Neural progenitor cell (in vitro differentiated cells): ENCODE measurements around the gene PTPRC. TPM values are rescaled to one million over a fixed set of nuclear protein-coding genes. Genes with fewer than 3 reads are reported as not detected.

ENCODE experiments used
- DNase-seq: peaks from one replicate; pipeline ENCODE4 v3.0.0-alpha.2; 2016; ENCODE audit warnings: low spot score
- H2AFZ ChIP-seq: fragments of 200-600 bp; sonication (generic); replicated peaks from 2 replicates; pipeline ENCODE4 v1.6.1; 2016; ENCODE audit warnings: antibody characterized with exemption
- H3F3A ChIP-seq: fragments of 200-600 bp; sonication (generic); 2 replicates; pipeline ENCODE4 v1.6.1; 2016; ENCODE audit warnings: antibody characterized with exemption, low read depth
- H3K27ac ChIP-seq: fragments of 200-600 bp; sonication (generic); 2 replicates; pipeline ENCODE4 v1.5.1; 2016; ENCODE audit warnings: mild to moderate bottlenecking
- H3K27me3 ChIP-seq: fragments of 200-600 bp; sonication (generic); 2 replicates; pipeline ENCODE4 v1.6.1; 2016; ENCODE audit warnings: mild to moderate bottlenecking, moderate library complexity
- H3K36me3 ChIP-seq: fragments of 200-600 bp; sonication (generic); 2 replicates; pipeline ENCODE4 v1.5.1; 2016
- H3K4me1 ChIP-seq: fragments of 200-600 bp; sonication (generic); 2 replicates; pipeline ENCODE4 v1.6.1; 2016; ENCODE audit warnings: mixed run types
- H3K4me2 ChIP-seq: fragments of 200-600 bp; sonication (generic); 2 replicates; pipeline ENCODE4 v1.6.1; 2016
- H3K4me3 ChIP-seq: fragments of 200-600 bp; sonication (generic); 2 replicates; pipeline ENCODE4 v1.5.1; 2016
- H3K79me2 ChIP-seq: fragments of 200-600 bp; sonication (generic); 2 replicates; pipeline ENCODE4 v1.6.1; 2016; ENCODE audit warnings: low read depth
- H3K9ac ChIP-seq: fragments of 200-600 bp; sonication (generic); 2 replicates; pipeline ENCODE4 v1.6.1; 2016
- H3K9me3 ChIP-seq: fragments of 200-600 bp; sonication (generic); 2 replicates; pipeline ENCODE4 v1.5.1; 2016; ENCODE audit warnings: low read depth
- H4K20me1 ChIP-seq: fragments of 200-600 bp; sonication (generic); 2 replicates; pipeline ENCODE4 v1.6.1; 2016; ENCODE audit warnings: low read depth
- H3K27ac Mint-ChIP-seq: 3 replicates; pipeline ENCODE4 v1.8.0; 2021; ENCODE audit warnings: mixed read lengths
- H3K27me3 Mint-ChIP-seq: 2 replicates; pipeline ENCODE4 v1.8.0; 2022; ENCODE audit warnings: low read depth, mild to moderate bottlenecking, inconsistent platforms, moderate library complexity, mixed read lengths; ENCODE audit not compliant: insufficient read depth
- H3K36me3 Mint-ChIP-seq: 3 replicates; pipeline ENCODE4 v1.8.0; 2021; ENCODE audit warnings: mixed read lengths
- H3K4me1 Mint-ChIP-seq: 3 replicates; pipeline ENCODE4 v1.8.0; 2021; ENCODE audit warnings: mixed read lengths
- H3K4me3 Mint-ChIP-seq: 3 replicates; pipeline ENCODE4 v1.8.0; 2021; ENCODE audit warnings: mild to moderate bottlenecking, moderate library complexity, mixed read lengths
- H3K9me3 Mint-ChIP-seq: 3 replicates; pipeline ENCODE4 v1.8.0; 2020; ENCODE audit warnings: mixed read lengths
- EZH2 ChIP-seq: fragments of 200-600 bp; sonication (generic); IDR thresholded peaks from 2 replicates; pipeline ENCODE4 v1.6.1; 2017; ENCODE audit warnings: antibody characterized with exemption, mild to moderate bottlenecking, moderate library complexity
- EZH2phosphoT487 ChIP-seq: fragments of 200-600 bp; sonication (generic); IDR thresholded peaks from 2 replicates; pipeline ENCODE4 v1.6.1; 2017; ENCODE audit warnings: antibody characterized with exemption
- total RNA-seq: library from RNA; depleted of rRNA; stranded (reverse); fragments of >200 nt; gene quantifications from 2 replicates; pipeline ENCODE4 v1.2.3, GENCODE V29; 2015; ENCODE audit warnings: low replicate concordance
- TF ChIP-seq, protein P1 (sequence below): fragments of 200-600 bp; sonication (generic); IDR thresholded peaks from 2 replicates; pipeline ENCODE4 v1.5.1; 2017; ENCODE audit warnings: antibody characterized with exemption, mild to moderate bottlenecking

Gene PTPRC
- total RNA-seq, 1 donor from 2014 or later = not detected

DNA sequence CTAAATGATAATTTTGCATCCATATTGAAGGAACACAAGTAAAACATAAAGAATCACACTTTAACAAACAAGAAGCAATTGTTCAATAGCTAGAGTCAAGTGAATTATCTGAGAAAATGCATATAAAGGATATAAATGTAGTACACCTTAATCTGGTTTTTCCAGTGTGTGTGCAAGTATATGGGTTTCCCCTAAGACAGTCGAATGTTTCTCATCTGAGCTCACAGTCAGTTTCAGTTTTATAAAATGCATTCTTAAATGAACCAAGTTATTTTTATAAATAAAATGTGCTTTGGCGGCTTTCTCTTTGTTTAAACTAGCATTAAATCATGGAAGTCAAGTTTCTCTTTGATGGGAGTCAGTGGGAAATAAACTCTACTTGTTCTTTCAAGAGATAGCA, 125.9 kb downstream of the PTPRC start:
- H3K9ac ChIP-seq = no peak overlapping the region
- no peaks in the 10 kb centered on the region for H3K4me1 Mint-ChIP-seq
- no peaks in the 10 kb centered on the region for H3K9me3 Mint-ChIP-seq
- H4K20me1 ChIP-seq = no peaks in the 10 kb centered on the region
- TF ChIP-seq EZH2 (no peak), EZH2phosphoT487 (no peak)
- TF ChIP-seq, protein P1, sequence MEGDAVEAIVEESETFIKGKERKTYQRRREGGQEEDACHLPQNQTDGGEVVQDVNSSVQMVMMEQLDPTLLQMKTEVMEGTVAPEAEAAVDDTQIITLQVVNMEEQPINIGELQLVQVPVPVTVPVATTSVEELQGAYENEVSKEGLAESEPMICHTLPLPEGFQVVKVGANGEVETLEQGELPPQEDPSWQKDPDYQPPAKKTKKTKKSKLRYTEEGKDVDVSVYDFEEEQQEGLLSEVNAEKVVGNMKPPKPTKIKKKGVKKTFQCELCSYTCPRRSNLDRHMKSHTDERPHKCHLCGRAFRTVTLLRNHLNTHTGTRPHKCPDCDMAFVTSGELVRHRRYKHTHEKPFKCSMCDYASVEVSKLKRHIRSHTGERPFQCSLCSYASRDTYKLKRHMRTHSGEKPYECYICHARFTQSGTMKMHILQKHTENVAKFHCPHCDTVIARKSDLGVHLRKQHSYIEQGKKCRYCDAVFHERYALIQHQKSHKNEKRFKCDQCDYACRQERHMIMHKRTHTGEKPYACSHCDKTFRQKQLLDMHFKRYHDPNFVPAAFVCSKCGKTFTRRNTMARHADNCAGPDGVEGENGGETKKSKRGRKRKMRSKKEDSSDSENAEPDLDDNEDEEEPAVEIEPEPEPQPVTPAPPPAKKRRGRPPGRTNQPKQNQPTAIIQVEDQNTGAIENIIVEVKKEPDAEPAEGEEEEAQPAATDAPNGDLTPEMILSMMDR = no peak
- no peaks in the 10 kb centered on the region for H3K27me3 ChIP-seq
- H3K27me3 Mint-ChIP-seq = no peaks in the 10 kb centered on the region
- H3F3A ChIP-seq = no peaks in the 10 kb centered on the region
- H3K79me2 ChIP-seq = no peaks in the 10 kb centered on the region
- no peak overlapping the region for H2AFZ ChIP-seq
- no peaks in the 10 kb centered on the region for H3K36me3 ChIP-seq
- DNase-seq = no peak
- H3K9me3 ChIP-seq = no peaks in the 10 kb centered on the region
- no peak overlapping the region for H3K4me3 ChIP-seq
- H3K4me3 Mint-ChIP-seq = no peak overlapping the region
- H3K4me1 ChIP-seq = no peaks in the 10 kb centered on the region
- H3K27ac Mint-ChIP-seq = no peak overlapping the region
- no peaks in the 10 kb centered on the region for H3K36me3 Mint-ChIP-seq
- H3K27ac ChIP-seq = no peak overlapping the region
- no peak overlapping the region for H3K4me2 ChIP-seq

DNA sequence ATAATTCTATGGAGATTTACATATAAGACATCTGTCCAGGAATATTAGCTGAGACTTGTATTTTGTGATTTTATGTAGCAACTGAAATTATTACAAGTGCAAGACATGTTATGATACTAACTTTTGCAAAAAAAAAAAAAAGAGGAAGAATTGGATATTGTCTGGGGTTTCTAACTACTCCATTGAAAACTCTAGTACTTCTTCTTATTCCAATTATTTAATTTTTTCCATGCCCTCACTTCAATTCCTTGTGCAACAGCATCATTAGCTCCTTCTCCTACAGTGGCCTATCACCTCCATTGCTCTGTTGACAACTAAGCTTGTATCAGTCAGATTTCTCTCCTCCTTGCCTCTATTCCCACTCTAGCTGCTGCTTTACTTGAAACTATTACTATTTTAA, 126.6 kb downstream of the PTPRC start:
- Histone ChIP-seq H3K9ac (no peak overlapping the region), H3K27me3 (no peaks in the 10 kb centered on the region), H3K79me2 (no peaks in the 10 kb centered on the region), H3K4me2 (no peak overlapping the region), H3K4me3 (no peak overlapping the region), H3K4me1 (no peaks in the 10 kb centered on the region), H3K36me3 (no peaks in the 10 kb centered on the region), H3K27ac (no peak overlapping the region), H4K20me1 (no peaks in the 10 kb centered on the region), H2AFZ (no peak overlapping the region), H3F3A (no peaks in the 10 kb centered on the region), H3K9me3 (no peaks in the 10 kb centered on the region)
- DNase-seq = no peak
- TF ChIP-seq, protein P1 = no peak
- TF ChIP-seq EZH2 (no peak), EZH2phosphoT487 (no peak)
- Mint-ChIP-seq H3K4me3 (no peak overlapping the region), H3K9me3 (no peaks in the 10 kb centered on the region), H3K4me1 (no peaks in the 10 kb centered on the region), H3K27me3 (no peaks in the 10 kb centered on the region), H3K27ac (no peak overlapping the region), H3K36me3 (no peaks in the 10 kb centered on the region)

DNA sequence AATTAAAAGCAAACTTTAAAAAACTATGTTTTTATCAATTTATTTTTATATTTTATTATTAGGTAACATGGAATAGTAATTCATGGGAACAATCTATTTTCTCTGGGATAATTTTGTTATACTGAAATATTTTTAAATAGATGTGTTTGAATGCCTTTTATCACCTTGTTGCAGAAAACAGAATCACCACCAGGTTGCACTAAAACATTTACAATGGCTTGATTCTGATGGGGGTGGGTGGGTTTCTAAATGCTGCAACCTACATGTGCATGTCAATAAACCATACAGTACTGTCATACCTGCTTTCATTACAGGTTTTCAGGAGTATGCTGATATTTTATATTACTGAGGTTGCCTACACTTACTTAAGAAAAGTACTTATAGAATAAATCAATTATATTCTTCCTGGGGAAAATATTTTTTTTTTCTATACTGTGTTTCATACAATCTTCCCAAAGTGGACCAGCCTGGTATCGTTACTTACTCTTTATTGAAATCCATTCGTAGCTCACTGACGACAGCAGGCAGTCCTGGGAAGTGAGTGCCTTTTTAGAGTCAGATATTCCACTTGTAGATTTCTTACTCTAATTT, 132.8 kb downstream of the PTPRC start:
- H3K4me3 ChIP-seq = no peak overlapping the region
- no peak overlapping the region for H3K4me2 ChIP-seq
- TF ChIP-seq, protein P1 = peak; percentile 69
- TF ChIP-seq EZH2 (no peak), EZH2phosphoT487 (no peak)
- Mint-ChIP-seq H3K4me1 (peaks cover 14% of the 10 kb centered on the region), H3K27me3 (no peaks in the 10 kb centered on the region), H3K9me3 (no peaks in the 10 kb centered on the region), H3K27ac (no peak overlapping the region), H3K4me3 (no peak overlapping the region), H3K36me3 (no peaks in the 10 kb centered on the region)
- no peaks in the 10 kb centered on the region for H3K4me1 ChIP-seq
- H4K20me1 ChIP-seq = no peaks in the 10 kb centered on the region
- H3K27ac ChIP-seq = no peak overlapping the region
- no peak overlapping the region for H2AFZ ChIP-seq
- H3F3A ChIP-seq = no peaks in the 10 kb centered on the region
- H3K79me2 ChIP-seq = no peaks in the 10 kb centered on the region
- H3K27me3 ChIP-seq = no peaks in the 10 kb centered on the region
- H3K36me3 ChIP-seq = no peaks in the 10 kb centered on the region
- peak; percentile 60 for DNase-seq
- no peak overlapping the region for H3K9ac ChIP-seq
- no peaks in the 10 kb centered on the region for H3K9me3 ChIP-seq
